Vagina (tissue), 2 donors: ENCODE results near the gene TPO. TPM values are rescaled to one million over a fixed set of nuclear protein-coding genes. Genes with fewer than 3 reads are reported as not detected.

Source experiments
- DNase-seq, 2 donors: peaks; one replicate each; pipeline ENCODE4 v3.0.0-alpha.2; 2017; ENCODE audit errors: extremely low spot score in 2 of 2
- H3K27ac ChIP-seq: fragments of 200-600 bp; sonication (generic); one replicate; pipeline ENCODE4 v1.5.1; 2019
- H3K27me3 ChIP-seq: fragments of 200-600 bp; sonication (generic); one replicate; pipeline ENCODE4 v1.5.1; 2019
- H3K36me3 ChIP-seq, 2 donors: fragments of 200-600 bp; sonication (generic); one replicate each; pipeline ENCODE4 v1.5.1; 2017 to 2019
- H3K4me1 ChIP-seq: fragments of 200-600 bp; sonication (generic); one replicate; pipeline ENCODE4 v1.5.1; 2019
- H3K4me3 ChIP-seq, 2 donors: fragments of 200-600 bp; sonication (generic); 1 replicate in 1 of 2; 2 replicates in 1 of 2; pipeline ENCODE4 v1.5.1; 2016 to 2019
- H3K9me3 ChIP-seq: fragments of 200-600 bp; sonication (generic); one replicate; pipeline ENCODE4 v1.5.1; 2019
- POLR2A ChIP-seq, 2 donors: fragments of 450-650 bp; IDR thresholded peaks; one replicate each; pipeline ENCODE4 v1.6.1; 2017; ENCODE audit warnings: antibody characterized with exemption in 2 of 2, mild to moderate bottlenecking in 2 of 2, moderate library complexity in 2 of 2
- POLR2AphosphoS5 ChIP-seq, 2 donors: sonication (generic); formaldehyde crosslinking; IDR thresholded peaks; one replicate each; pipeline ENCODE4 v1.9.0; 2017; ENCODE audit warnings: antibody characterized with exemption in 2 of 2, mild to moderate bottlenecking in 2 of 2, low read depth in 1 of 2; ENCODE audit not compliant: insufficient read depth in 1 of 2
- intact Hi-C: fragments of 100-400 bp; cut with DNase I; formaldehyde crosslinking; loops from one replicate; pipeline ENCODE4 v1.15.1; 2023
- total RNA-seq: library from RNA; depleted of rRNA; stranded (reverse); fragments of >200 nt; gene quantifications from one replicate; pipeline ENCODE4 v1.2.3, GENCODE V29; 2016
- TF ChIP-seq, protein P1 (sequence below), 3 experiments: fragments of 450-650 bp in 2 of 3; fragments of 200-600 bp in 1 of 3; sonication (generic) in 1 of 3; IDR thresholded peaks; one replicate each; pipeline ENCODE4 v1.5.1; 2017 to 2019; ENCODE audit warnings: antibody characterized with exemption in 3 of 3, mild to moderate bottlenecking in 2 of 3, moderate library complexity in 2 of 3

TPO gene
- total RNA-seq, 1 donor from 2014 or later, result 2.0 TPM

DNA sequence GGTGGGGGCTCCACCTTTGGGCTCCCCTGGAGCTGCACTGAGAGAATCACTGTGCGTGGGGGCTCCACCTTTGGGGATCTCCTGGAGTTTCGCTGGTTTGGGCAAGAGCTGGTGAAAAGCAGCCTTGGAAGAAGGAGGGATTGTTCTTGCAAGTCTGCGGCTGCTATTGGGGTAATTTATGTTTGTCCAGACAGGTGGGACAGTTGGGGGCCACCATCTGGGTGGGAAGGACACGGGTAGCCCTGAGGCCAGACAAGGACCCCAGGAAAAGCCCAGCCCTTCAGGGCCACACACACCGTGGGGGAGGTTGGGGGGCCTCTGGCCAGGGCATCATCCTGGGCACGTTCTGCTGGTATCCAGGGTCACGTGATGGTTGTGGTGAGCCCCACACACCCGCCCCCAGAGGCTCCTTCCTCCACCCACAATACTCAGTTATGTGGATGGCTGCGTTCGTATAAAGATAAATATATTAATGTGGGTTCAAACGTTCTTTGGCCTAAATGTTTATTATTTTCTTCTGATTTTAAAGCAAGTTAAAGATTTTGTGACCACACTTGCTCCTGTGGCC lies 47.7 kb downstream of the TPO start:
- no peak for TF ChIP-seq POLR2A (IDR thresholded peaks at IDR 0.05)
- TF ChIP-seq POLR2AphosphoS5 (IDR thresholded peaks at IDR 0.05; ENCODE audit: insufficient read depth in 1 of 2, low read depth in 1 of 2), result no peak
- TF ChIP-seq, protein P1, sequence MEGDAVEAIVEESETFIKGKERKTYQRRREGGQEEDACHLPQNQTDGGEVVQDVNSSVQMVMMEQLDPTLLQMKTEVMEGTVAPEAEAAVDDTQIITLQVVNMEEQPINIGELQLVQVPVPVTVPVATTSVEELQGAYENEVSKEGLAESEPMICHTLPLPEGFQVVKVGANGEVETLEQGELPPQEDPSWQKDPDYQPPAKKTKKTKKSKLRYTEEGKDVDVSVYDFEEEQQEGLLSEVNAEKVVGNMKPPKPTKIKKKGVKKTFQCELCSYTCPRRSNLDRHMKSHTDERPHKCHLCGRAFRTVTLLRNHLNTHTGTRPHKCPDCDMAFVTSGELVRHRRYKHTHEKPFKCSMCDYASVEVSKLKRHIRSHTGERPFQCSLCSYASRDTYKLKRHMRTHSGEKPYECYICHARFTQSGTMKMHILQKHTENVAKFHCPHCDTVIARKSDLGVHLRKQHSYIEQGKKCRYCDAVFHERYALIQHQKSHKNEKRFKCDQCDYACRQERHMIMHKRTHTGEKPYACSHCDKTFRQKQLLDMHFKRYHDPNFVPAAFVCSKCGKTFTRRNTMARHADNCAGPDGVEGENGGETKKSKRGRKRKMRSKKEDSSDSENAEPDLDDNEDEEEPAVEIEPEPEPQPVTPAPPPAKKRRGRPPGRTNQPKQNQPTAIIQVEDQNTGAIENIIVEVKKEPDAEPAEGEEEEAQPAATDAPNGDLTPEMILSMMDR (IDR thresholded peaks at IDR 0.05), result no peak
- no peaks in the 10 kb centered on the region for H3K4me1 ChIP-seq
- H3K27ac ChIP-seq, result no peak overlapping the region
- H3K27me3 ChIP-seq, result no peaks in the 10 kb centered on the region
- H3K9me3 ChIP-seq, result no peaks in the 10 kb centered on the region
- intact Hi-C loops, result no loop called here
- no peak for DNase-seq
- H3K4me3 ChIP-seq, result no peak overlapping the region
- H3K36me3 ChIP-seq, result no peaks in the 10 kb centered on the region

DNA sequence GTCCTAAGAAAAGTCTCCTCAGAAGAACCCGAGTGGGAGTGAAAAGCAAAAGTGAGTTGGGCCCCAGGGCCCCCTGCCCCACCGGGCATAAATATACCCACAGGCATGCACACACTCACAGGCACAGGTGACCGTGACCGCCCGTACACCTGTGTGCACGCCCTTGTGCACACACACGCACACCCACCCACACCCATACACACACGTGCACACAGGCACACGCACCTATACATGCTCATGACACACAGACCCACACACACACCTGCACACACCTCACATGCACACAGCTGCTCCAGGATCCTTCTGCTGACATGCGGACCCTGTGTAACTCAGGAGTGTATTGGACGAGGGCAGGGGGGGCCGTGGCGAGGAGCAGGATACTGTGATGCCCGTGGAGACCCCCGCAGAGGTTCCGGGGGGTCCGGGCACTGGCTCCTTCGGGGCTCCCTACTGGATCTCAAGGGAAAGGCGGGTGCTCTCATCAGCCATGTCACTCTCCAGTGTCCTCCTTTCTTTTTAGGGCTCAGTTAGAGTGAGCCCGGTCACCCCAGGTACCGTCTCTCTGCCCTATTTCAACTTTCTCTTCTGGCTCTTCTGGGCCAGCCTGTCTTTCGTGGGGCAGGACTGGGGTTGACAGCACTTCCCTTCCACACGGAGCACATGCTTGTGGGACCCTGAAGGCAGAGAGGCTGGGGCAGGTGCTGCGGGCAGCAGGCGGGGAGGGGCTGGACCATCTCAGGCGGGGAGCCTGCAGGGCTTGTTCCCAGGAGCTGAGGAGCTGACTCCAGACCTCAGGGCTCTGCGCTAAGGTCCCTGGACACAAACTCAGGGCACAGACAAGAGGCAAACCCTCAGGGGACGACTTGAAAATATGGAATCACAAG lies 48.5 kb downstream of the TPO start:
- TF ChIP-seq POLR2AphosphoS5 (IDR thresholded peaks at IDR 0.05; ENCODE audit: insufficient read depth in 1 of 2, low read depth in 1 of 2) (no peak), POLR2A (IDR thresholded peaks at IDR 0.05) (no peak)
- TF ChIP-seq, protein P1 (IDR thresholded peaks at IDR 0.05), result no peak
- DNase-seq, result no peak
- Histone ChIP-seq H3K27ac (no peak overlapping the region), H3K4me1 (no peaks in the 10 kb centered on the region), H3K27me3 (no peaks in the 10 kb centered on the region), H3K4me3 (no peak overlapping the region), H3K36me3 (no peaks in the 10 kb centered on the region), H3K9me3 (no peaks in the 10 kb centered on the region)
- intact Hi-C loops, result no loop called here

DNA sequence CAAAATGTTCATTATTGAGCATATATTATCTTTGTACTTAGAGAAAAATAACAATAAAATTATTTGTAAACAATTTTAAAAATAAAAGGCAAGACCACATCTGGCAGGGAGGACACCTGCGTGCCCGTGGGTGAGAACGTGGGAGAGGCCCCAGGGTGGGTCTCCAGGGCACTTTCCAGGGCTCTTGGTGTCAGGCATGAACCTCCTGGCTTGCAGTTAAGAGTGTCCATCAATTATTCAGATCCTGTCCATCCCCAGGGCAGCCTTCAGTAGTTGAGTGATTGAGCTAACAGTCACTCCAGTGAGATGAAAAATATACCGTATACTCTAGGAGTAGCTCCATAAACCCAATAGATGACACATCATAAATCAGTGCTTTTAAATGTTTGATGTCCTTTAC lies 49.7 kb downstream of the TPO start:
- TF ChIP-seq POLR2AphosphoS5 (IDR thresholded peaks at IDR 0.05; ENCODE audit: insufficient read depth in 1 of 2, low read depth in 1 of 2), result no peak
- TF ChIP-seq, protein P1 (IDR thresholded peaks at IDR 0.05), result no peak
- no peak for TF ChIP-seq POLR2A (IDR thresholded peaks at IDR 0.05)
- no peak for DNase-seq
- Histone ChIP-seq H3K36me3 (no peaks in the 10 kb centered on the region), H3K27me3 (no peaks in the 10 kb centered on the region), H3K4me1 (no peaks in the 10 kb centered on the region), H3K9me3 (no peaks in the 10 kb centered on the region), H3K4me3 (no peak overlapping the region), H3K27ac (no peak overlapping the region)
- intact Hi-C loops, result no loop called here

DNA sequence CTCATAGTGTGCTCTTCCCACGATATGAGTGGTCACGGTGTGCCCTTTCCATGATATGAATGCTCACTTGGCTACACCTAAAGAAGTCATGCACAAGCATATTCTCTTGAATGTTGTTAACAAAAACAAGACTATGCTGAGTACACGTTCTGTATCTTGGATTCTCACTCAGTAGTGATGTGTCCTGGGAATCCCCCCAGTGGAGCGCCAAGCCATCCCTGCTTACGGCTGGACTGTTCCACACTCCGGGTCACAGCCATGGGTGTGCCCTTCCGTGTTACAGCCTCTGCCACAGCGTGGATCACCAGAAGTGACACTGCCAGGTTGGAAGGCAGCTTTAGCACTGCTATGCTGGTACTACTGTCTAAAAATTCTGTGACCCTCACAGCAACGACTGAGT lies 59.1 kb downstream of the TPO start:
- Histone ChIP-seq H3K27ac (no peak overlapping the region), H3K27me3 (no peaks in the 10 kb centered on the region), H3K9me3 (no peaks in the 10 kb centered on the region), H3K4me3 (no peak overlapping the region), H3K36me3 (no peaks in the 10 kb centered on the region), H3K4me1 (no peaks in the 10 kb centered on the region)
- no peak for TF ChIP-seq POLR2AphosphoS5 (IDR thresholded peaks at IDR 0.05; ENCODE audit: insufficient read depth in 1 of 2, low read depth in 1 of 2)
- TF ChIP-seq, protein P1 (IDR thresholded peaks at IDR 0.05), result no peak
- no peak for TF ChIP-seq POLR2A (IDR thresholded peaks at IDR 0.05)
- intact Hi-C loops, result no loop called here
- no peak for DNase-seq
